WTC11 (cell line): ENCODE measurements around the gene OSGEP. TPM values are rescaled to one million over a fixed set of nuclear protein-coding genes. Genes with fewer than 3 reads are reported as not detected.

Source experiments
- AR ChIP-seq: fragments of 250-450 bp; sonication (Bioruptor Pico); IDR thresholded peaks from 2 replicates; pipeline ENCODE4 v1.9.0; 2021; ENCODE audit warnings: mild to moderate bottlenecking
- ATF3 ChIP-seq: sonication (generic); formaldehyde crosslinking; conservative IDR thresholded peaks from 2 replicates; pipeline ENCODE4 v1.8.1; 2022; ENCODE audit warnings: mild to moderate bottlenecking, missing genetic modification reagents
- ATF6 ChIP-seq: sonication (generic); formaldehyde crosslinking; IDR thresholded peaks from 2 replicates; pipeline ENCODE4 v1.8.1; 2023; ENCODE audit warnings: mild to moderate bottlenecking, missing genetic modification reagents
- CBFB ChIP-seq: sonication (generic); formaldehyde crosslinking; IDR thresholded peaks from 2 replicates; pipeline ENCODE4 v1.8.1; 2022; ENCODE audit warnings: mild to moderate bottlenecking, low read depth, missing genetic modification reagents
- CDX4 ChIP-seq: fragments of 250-450 bp; sonication (Bioruptor Pico); IDR thresholded peaks from 2 replicates; pipeline ENCODE4 v1.9.0; 2021; ENCODE audit warnings: moderate library complexity, mild to moderate bottlenecking, inconsistent platforms, borderline replicate concordance
- CREM ChIP-seq: sonication (generic); formaldehyde crosslinking; IDR thresholded peaks from 2 replicates; pipeline ENCODE4 v1.8.1; 2022; ENCODE audit warnings: mild to moderate bottlenecking, missing genetic modification reagents, moderate library complexity
- E2F4 ChIP-seq: sonication (generic); formaldehyde crosslinking; IDR thresholded peaks from 2 replicates; pipeline ENCODE4 v1.8.1; 2022; ENCODE audit warnings: low read depth, mild to moderate bottlenecking, moderate library complexity, missing genetic modification reagents, borderline replicate concordance
- ELF4 ChIP-seq: sonication (generic); formaldehyde crosslinking; IDR thresholded peaks from 2 replicates; pipeline ENCODE4 v1.8.1; 2022; ENCODE audit warnings: low read depth, mild to moderate bottlenecking, moderate library complexity, missing genetic modification reagents
- GTF2I ChIP-seq: fragments of 250-450 bp; sonication (Bioruptor Pico); conservative IDR thresholded peaks from 2 replicates; pipeline ENCODE4 v1.4.0; 2021; ENCODE audit warnings: mild to moderate bottlenecking
- MLX ChIP-seq: sonication (generic); formaldehyde crosslinking; IDR thresholded peaks from 2 replicates; pipeline ENCODE4 v1.8.1; 2023; ENCODE audit warnings: mild to moderate bottlenecking, missing genetic modification reagents, moderate library complexity
- NFYB ChIP-seq: sonication (generic); formaldehyde crosslinking; conservative IDR thresholded peaks from 2 replicates; pipeline ENCODE4 v1.8.0; 2022; ENCODE audit warnings: low read depth, missing genetic modification reagents
- PRDM15 ChIP-seq: sonication (generic); formaldehyde crosslinking; IDR thresholded peaks from 2 replicates; pipeline ENCODE4 v1.8.0; 2022; ENCODE audit warnings: missing genetic modification reagents
- SMAD4 ChIP-seq: sonication (generic); formaldehyde crosslinking; IDR thresholded peaks from 2 replicates; pipeline ENCODE4 v1.8.0; 2022; ENCODE audit warnings: mild to moderate bottlenecking, missing genetic modification reagents
- SP1 ChIP-seq: sonication (generic); formaldehyde crosslinking; conservative IDR thresholded peaks from 2 replicates; pipeline ENCODE4 v1.8.1; 2022; ENCODE audit warnings: missing genetic modification reagents
- ZBTB21 ChIP-seq: sonication (generic); formaldehyde crosslinking; IDR thresholded peaks from 2 replicates; pipeline ENCODE4 v1.8.1; 2023; ENCODE audit warnings: mild to moderate bottlenecking, missing genetic modification reagents, borderline replicate concordance
- ZNF219 ChIP-seq: sonication (generic); formaldehyde crosslinking; IDR thresholded peaks from 2 replicates; pipeline ENCODE4 v1.8.0; 2023; ENCODE audit warnings: missing genetic modification reagents, mild to moderate bottlenecking, borderline replicate concordance
- ZNF263 ChIP-seq: sonication (generic); formaldehyde crosslinking; IDR thresholded peaks from 2 replicates; pipeline ENCODE4 v1.8.1; 2022; ENCODE audit warnings: low read depth, mild to moderate bottlenecking, moderate library complexity, missing genetic modification reagents
- ZNF281 ChIP-seq: sonication (generic); formaldehyde crosslinking; IDR thresholded peaks from 2 replicates; pipeline ENCODE4 v1.8.0; 2023; ENCODE audit warnings: mild to moderate bottlenecking, missing genetic modification reagents
- ZNF416 ChIP-seq: fragments of 250-450 bp; sonication (Bioruptor Pico); IDR thresholded peaks from 2 replicates; pipeline ENCODE4 v1.9.0; 2021; ENCODE audit warnings: mild to moderate bottlenecking, inconsistent platforms
- ZNF425 ChIP-seq: fragments of 250-450 bp; sonication (Bioruptor Pico); conservative IDR thresholded peaks from 2 replicates; pipeline ENCODE4 v1.9.0; 2021; ENCODE audit warnings: mild to moderate bottlenecking
- total RNA-seq: library from RNA; stranded (reverse); gene quantifications from 3 replicates; pipeline ENCODE4 v1.2.3, GENCODE V29; 2021

The OSGEP gene
- total RNA-seq, 1 experiment from 2014 or later = 40.0 TPM

GRCh38 chr14:20469242-20469889, 14.8 kb upstream of the OSGEP start, which contains the start of gene PNP (continued):
- TF ChIP-seq AR (CRISPR knock-in tag) = no peak
- no peak for TF ChIP-seq ZNF416 (CRISPR knock-in tag)
- no peak for TF ChIP-seq SP1 (CRISPR knock-in tag)
- no peak for TF ChIP-seq ZNF263 (CRISPR knock-in tag)
- no peak for TF ChIP-seq NFYB (CRISPR knock-in tag)
- peak; percentile 48; the same call in 1 of the 2 replicates for TF ChIP-seq E2F4 (CRISPR knock-in tag)
- TF ChIP-seq SMAD4 (CRISPR knock-in tag) = no peak
- no peak for TF ChIP-seq CREM (CRISPR knock-in tag)
- no peak for TF ChIP-seq ZBTB21 (CRISPR knock-in tag)
- no peak for TF ChIP-seq ZNF219 (CRISPR knock-in tag)
- no peak for TF ChIP-seq ATF3 (CRISPR knock-in tag)
- 0 out of 2 replicates have a peak, but pooled peaks have one; percentile 59 for TF ChIP-seq ZNF281 (CRISPR knock-in tag)
- TF ChIP-seq CDX4 (CRISPR knock-in tag) = no peak
- peak; percentile 91 for TF ChIP-seq PRDM15
- no peak for TF ChIP-seq MLX (CRISPR knock-in tag)
- no peak for TF ChIP-seq ELF4 (CRISPR knock-in tag)
- TF ChIP-seq ATF6 = no peak
- no peak for TF ChIP-seq ZNF425 (CRISPR knock-in tag)
- TF ChIP-seq GTF2I = no peak
- no peak for TF ChIP-seq CBFB (CRISPR knock-in tag)
